Measurements from ENCODE around the gene KLHL41.
"Not testable (repeated sequence)": the region's sequence is repeated elsewhere in the genome, so short reads cannot be mapped to it uniquely, and the experiment has no call there.

Gene KLHL41

DNA sequence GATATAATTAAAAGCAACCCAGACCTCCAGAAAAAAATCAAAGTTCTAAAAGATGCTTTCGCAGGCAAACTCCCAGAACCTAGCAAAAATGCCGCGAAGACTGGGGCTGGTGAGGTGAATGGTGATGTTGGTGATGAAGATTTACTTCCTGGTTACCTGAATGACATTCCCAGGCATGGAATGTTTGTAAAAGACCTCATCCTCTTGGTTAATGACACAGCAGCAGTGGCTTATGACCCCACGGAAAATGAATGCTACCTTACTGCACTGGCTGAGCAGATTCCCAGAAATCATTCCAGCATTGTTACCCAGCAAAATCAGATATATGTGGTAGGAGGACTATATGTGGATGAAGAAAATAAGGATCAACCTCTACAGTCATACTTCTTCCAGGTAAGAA, 994 bp downstream of the KLHL41 start:
- DNase-seq, result no peak

DNA sequence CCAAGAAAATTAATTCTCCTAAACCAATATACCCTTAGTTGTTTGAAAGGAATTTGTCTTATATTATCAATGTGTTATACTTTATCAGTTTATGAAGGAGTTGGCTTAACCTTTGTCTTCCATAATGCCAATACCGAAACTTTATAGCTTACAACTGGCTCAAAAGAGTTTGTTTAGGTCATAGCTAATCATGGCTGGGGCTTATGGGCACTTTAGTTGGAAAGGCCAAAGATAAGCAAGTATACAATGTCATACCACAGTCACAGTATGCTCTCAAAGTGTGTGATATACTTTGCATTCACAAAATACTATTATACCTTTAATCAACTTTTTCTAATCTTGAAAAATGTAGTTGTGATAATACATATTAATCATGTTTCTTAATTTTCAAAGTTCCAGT, 2.3 kb downstream of the KLHL41 start:
- no peak for DNase-seq

DNA sequence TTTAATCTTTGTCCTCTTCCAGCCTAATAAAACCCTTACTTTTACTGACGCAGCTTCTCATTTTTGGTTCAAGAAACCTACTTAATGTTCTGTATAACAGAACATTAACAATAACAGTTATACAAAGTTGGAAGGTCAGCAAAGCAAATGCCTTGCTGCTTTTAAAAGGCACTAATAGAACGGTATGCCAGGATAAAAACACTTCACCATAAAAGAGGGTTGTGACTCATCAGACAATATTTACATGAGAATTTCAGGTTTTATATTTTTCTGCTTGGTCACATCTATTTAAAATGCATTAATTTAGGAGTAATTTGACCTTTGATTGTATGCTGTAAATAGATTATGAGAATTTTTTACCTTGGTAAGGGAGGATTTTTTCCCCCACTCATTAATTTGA, 3.0 kb downstream of the KLHL41 start:
- no peak for DNase-seq

DNA sequence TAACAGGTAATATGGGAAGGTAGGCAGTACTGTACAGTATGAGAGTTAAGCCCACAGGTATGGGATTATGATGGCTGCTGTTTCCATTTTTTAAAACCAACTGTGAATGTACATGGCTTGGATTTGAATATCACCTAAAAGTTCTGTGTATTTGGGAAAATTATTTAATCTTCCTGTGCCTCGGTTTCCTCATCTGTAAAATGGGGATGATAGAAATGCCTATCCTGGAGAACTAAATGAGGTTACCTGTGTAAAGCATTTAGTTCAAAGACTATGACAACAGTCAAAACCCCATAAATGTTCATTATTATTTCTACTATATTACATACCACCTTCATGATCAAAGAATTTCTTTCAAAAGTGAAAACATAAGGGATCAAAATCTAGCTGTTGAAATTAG, 3.6 kb downstream of the KLHL41 start:
- no peak for DNase-seq

DNA sequence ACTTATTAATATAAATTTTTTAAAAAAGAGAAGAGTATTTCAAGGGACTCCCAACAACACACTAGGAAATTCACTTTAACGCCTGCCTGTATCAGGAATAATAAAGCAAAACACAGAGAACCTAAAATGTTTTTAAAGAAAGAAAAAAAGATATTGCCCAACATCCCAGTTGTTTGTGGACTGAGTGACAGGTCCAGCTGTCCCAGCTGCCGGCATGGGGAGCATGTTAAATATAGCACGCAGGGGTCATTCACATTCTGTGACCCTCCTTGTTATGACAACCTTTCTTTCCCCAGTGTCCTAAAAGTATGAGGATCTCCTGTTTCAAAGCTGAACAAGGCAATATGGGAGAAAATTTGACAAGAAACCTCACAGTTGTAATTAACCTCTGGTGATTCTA, 4.4 kb downstream of the KLHL41 start:
- DNase-seq, result no peak

DNA sequence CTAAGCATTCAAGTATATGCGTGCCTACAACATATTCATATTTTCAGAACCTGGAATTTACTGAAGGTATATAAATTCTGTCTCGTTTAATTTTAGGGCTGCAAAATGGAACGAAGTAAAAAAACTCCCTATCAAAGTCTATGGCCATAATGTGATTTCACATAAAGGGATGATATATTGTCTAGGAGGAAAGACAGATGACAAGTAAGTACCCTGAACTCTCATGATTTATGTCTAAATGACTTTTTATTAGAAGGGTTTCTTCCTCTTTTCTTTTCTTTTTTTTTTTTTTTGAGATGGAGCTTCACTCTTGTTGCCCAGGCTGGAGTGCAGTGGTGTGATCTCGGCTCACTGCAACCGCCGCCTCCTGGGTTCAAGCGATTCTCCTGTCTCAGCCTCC, 5.3 kb downstream of the KLHL41 start:
- not testable (repeated sequence) for DNase-seq

DNA sequence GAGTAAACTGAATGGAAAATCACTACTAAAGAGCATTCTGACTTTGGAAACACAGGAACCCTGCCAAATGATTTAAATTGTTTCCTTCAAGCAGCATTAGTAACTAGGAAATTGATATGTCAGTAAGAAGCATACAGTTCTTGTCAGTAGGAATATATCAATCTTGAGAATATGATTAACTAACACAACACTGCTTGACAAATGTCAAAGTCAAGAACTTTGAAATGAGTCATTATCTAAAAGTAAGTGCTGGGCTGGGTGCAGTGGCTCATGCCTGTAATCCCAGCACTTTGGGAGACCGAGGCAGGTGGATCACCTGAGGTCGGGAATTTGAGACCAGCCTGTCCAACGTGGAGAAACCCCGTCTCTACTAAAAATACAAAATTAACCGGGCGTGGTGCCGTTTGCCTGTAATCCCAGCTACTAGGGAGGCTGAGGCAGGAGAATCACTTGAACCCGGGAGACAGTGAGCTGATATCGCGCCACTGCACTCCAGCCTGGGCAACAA, 7.0 kb downstream of the KLHL41 start:
- not testable (repeated sequence) for DNase-seq

DNA sequence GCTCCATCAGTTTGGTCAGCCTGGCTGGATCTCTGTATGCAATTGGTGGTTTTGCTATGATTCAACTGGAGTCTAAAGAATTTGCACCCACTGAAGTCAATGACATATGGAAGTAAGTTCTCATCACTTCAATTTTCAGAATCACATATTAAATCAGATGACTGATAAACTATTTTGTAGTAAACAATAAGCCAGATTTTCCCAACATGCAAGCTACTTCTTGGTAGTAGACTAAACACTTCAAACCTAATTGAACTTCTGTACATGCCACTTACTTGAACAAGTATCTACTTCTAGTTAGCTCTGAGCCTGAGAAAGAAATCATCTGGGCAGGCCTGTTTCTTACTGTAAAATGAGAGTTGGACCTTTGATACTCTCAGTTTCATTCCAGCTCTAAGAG, 11.4 kb downstream of the KLHL41 start:
- no peak for DNase-seq

DNA sequence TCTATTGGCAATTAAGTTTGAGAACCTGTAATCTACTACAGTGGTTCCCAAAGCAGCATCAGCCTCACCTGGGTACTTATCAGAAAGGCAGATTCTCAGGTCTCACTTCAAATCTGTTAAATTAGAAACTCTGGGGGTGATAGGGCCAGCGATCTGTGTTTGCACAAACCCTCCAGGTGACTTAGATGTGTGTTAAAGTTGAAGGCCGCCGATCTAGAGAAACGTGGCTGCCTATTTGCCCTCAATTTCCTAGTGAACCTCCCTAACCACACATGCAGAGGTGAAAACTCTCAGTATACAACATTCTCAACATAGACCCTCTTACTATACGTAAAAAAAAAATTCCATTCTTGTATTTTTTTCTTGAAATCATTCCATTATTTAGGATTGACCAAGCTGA, 14.2 kb downstream of the KLHL41 start:
- DNase-seq, result no peak

DNA sequence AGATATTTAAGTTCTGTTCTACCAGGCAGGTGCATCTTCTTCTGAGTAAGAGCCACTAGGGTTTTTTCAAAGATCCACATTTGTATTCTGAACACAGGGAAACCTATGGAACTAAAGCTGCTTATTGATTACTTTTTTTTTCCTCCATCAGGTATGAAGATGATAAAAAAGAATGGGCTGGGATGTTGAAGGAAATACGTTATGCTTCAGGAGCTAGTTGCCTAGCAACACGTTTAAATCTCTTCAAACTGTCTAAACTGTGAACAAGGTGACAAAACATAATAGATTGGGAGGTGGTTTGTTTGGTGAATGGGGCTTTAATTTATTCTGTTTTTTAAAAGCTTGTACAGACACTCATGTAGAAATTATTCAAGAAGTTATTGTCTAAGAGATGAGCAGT, 15.9 kb downstream of the KLHL41 start:
- DNase-seq, result no peak

DNA sequence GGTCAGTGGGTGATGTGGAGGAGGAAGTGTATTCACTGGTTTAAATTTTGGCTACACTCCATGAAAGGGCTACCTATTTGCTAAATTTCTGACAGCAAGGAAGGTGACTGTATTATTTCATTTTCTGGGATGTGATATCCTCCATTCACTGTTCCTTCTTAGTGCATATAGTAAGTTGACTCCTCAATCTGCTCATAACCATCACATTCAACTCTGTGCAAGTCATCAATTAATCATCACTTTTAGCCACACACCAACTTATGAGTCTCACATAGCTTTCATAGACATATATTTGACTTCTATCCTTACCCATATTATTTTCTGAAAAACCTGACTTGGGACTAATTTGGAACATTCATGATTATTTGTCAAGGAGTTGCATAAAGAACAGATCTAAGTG, 16.9 kb downstream of the KLHL41 start:
- DNase-seq, result peak; percentile 16

DNA sequence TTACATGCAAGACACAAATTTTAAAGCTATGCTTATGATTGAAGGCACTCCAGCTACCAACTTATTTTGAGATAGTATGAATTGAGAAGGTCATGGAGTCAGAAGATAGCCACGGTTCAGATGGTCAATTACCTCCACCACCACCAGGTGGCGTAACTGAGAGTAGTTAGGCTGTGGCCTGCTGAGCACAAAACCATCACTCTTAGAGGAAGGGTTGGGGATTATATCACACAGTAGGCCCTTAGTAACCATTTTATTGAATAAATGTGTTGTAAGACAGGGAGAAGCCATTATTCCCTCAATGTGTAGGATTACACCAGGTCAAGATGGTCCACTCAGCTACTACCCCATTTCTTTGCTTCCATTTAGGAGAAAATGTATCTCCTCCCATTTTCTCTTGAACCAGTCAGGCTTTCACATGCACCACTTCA, 18.8 kb downstream of the KLHL41 start:
- peak; percentile 58 for DNase-seq

DNA sequence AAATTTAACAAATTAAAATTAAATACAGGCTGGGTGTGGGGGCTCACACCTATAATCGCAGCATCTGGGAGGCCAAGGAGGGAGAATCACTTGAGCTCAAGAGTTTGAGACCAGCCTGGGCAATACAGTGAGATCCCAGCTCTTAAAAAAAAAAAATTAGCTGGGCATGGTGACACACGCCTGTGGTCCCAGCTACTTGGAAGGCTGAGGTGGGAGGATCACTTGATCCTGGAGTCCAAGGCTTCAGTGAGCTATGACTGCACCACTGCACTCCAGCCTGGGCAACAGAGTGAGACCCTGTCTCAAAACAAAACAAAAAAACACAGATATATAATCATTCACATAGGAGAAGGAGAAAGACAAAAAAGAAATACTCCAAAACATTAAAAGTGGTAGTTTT, 30.0 kb downstream of the KLHL41 start:
- not testable (repeated sequence) for DNase-seq

DNA sequence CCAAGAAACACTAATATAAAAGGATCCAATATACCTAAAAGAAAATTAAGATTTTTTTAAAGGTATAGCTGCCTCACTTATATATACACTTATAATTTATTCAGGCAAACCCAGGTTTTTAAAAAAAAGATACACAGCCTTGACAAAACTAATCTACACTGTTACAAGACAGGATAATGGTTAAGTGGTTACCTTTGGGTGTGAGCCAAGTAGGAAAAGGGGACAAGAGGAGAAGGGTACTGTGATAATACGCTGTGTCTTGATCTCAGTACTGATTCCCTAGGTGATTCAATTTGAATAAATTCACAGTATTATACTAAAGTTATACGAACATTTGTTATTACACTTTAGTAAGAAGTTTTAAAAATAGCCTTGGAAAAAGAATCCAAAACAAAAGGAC, 30.6 kb downstream of the KLHL41 start:
- DNase-seq, result no peak

DNA sequence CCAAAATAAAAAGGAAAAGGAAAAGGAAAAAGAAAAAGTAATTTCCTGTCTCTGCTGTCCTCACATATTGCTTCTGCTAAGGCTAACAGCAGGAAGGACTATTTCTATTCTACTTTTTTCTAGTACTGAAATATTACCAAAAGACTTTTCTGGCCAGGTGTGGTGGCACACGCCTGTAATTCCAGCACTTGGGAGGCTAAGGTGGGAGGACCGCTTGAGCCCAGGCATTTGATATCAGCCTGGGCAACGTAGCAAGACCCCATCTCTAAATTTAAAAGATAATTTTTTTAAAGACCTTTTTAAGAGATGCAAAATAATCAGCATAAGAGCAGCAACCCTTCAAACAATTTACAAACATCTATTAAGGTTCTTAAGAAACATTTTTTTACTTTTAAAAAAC, 32.9 kb downstream of the KLHL41 start:
- no peak for DNase-seq

DNA sequence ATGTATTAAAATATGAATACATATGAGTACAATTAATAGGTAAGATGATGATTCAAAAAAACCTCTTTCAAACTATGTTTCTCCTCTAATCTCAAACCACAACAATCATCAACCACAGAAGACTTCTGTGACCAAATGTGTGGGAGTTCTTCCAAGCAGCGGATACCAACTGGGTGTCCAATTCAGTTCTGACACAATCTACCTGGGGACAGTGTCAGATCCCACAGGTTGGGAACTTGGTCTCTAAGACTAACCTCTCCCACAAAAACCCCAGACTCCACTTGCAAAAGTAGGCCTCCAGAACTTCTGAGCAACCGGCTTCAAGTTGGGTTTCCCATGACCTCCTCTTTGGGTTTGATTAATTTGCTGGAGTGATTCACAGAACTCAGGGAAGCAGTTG, 37.3 kb downstream of the KLHL41 start:
- DNase-seq, result no peak

DNA sequence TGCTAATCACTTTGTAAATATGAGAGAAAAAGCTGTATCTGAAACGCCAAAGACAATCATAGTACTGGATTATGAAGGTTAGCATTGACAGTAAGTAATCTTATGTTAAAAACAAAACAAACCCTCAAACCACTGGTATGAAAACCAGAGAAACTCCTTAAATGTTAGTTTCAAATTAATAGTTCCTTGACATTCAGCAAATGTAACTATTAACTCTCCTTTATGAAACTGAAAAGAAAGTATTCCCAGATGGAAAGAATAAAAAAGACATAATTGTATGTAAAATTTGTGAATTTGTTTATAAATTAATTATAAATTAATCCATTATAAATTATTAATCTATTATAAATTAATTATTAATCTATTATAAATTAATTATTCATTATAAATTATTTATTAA, 51.9 kb downstream of the KLHL41 start:
- no peak for DNase-seq

DNA sequence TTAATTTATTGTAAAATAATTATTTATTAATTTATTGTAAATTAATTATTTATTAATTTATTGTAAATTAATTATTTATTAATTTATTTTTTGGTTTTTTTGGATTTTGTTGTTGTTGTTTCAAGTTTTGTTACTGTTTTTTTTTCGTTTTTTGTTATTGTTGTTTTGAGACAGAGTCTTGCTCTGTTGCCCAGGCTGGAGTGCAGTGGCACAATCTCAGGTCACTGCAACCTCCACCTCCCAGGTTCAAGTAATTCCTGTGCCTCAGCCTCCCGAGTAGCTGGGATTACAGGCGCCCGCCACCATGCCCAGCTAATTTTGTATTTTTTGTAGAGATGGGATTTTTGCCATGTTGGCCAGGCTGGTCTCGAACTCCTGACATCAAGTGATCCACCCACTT, 52.6 kb downstream of the KLHL41 start:
- DNase-seq, result not testable (repeated sequence)

DNA sequence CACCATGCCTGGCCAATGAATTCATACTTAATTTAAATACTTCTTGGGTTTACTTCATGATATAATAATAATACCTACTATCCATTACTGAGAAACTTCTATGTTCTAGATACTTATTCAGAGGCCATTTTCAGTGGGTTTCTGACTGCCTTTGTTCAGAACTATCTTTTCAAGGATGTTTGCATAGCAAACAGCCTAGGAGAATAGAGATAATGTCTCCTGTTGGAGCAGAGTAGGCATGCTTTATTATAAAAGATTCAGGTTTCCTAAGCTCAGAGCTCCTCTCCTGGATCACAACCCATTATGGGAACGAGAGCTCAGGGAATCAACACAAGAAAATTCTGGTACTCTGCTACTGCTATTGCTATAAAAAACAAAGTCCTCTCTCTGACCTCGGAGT, 53.0 kb downstream of the KLHL41 start:
- no peak for DNase-seq

DNA sequence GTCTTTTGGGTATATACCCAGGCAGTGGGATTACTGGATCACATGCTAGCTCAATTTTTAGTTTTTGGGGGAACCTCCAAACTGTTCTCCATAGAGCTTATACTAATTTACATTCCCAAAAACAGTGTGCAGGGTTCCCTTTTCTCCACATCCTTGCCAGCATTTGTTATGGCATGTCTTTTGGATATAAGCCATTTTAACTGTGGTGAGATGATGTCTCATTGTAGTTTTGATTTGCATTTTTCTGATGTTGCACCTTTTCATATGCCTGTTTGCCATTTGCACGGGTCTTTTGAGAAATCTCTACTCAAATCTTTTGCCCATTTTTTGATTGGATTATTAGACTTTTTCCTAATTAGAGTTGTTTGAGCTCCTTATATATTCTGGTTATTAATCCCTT, 56.2 kb downstream of the KLHL41 start:
- DNase-seq, result no peak

DNA sequence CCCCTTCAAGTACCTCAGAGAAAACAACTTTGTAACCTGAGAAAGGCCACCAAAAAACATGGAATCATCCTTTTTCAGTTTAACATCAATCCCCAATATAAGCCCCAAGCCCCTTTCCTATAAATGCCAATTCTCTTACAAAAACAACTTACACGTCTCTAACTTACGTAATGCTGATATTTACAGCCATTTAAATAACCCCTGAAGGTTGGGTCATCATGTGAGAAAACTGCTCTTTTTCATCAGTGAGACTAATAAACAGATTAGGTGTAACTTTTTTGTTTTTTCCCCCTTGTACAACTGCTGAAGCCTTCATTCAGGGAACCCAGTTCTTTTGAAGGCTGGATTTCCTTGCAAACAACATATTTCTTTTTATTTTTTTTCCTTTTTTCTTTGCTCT, 60.4 kb downstream of the KLHL41 start:
- DNase-seq, result no peak

DNA sequence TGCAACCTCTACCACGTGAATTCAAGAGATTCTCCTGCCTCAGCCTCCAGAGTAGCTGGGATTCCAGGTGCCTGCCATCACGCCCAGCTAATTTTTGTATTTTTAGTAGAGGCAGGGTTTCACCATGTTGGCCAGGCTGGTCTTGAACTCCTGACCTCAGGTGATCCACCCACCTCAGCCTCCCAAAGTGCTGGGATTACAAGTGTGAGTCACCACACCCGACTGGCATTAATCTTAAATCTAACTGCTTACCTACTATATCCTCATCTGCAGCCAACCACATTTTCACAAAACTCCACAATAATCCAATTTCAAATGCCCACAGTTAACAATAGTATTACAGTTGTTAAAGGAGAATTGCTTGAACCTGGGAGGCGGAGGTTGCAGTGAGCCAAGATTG, 61.2 kb downstream of the KLHL41 start:
- DNase-seq, result not testable (repeated sequence)

DNA sequence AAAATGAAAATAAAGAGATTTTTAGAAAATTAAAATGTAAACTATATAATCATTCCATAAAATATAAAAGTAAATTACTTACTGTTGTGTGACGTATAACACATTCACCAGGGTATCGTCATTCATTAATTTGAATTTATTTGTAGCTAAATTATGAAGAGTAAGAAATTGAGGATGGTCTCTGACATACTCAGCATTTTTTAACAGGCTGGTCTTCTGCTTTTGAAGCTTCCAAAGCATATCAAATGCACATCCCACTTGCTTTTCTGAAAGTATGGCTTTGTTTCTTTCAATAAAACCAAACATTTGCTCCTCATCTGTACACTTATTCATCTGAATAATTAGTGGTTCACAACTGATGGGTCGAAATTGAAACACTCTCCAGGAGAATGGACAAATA, 62.1 kb downstream of the KLHL41 start:
- DNase-seq, result no peak

DNA sequence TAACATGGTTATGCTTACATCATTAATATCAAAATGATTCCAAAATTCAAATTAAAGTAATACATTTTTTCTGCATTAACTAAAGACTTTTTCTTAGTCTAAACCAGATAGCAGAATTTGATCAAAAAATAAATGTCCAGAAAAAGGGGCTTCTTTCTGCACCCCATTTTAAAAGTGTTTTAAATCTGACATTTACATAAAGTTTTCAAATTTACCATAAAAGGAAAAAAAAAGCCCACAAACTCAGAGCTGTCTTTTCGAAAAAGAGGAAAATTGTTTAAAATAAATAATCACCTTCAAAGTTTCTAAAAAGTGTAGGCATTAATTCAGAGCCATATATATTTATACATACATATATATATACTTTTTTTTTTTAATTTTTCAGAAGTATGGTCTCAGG, 62.7 kb downstream of the KLHL41 start:
- no peak for DNase-seq

DNA sequence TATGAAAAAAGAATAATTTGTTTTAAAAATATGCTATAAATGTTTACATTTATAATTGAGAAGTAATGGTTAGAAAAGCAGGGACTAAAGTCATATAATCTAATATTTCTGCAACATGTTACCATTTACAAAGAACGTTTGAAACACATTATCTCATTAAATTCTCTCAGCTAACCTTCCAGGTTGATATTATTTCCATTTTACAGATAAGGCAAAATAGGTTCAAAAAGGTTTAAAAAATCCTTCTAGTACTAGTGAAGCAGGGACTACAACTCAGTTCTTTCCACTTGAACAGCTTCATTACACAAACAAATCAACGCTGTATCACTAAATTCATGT, 63.3 kb downstream of the KLHL41 start:
- no peak for DNase-seq
